GM12878 (cell line): Measurements from ENCODE around the gene DDX50.

Experiments
- CTCF ChIP-seq, 3 experiments: IDR thresholded peaks in 2 of 3; conservative IDR thresholded peaks in 1 of 3; 2 replicates each; pipeline ENCODE4 v1.5.1; 2011; ENCODE audit warnings: low read depth in 3 of 3, low read length in 3 of 3, mild to moderate bottlenecking in 3 of 3, control low read depth in 2 of 3, moderate library complexity in 2 of 3, inconsistent platforms in 1 of 3, mixed read lengths in 1 of 3; ENCODE audit not compliant: control insufficient read depth in 2 of 3, insufficient read depth in 1 of 3; ENCODE audit errors: extremely low read depth in 1 of 3
- EZH2 ChIP-seq: IDR thresholded peaks from 2 replicates; pipeline ENCODE4 v1.6.1; 2012; ENCODE audit warnings: low read depth, mild to moderate bottlenecking, control low read depth, inconsistent platforms, low read length, borderline replicate concordance; ENCODE audit not compliant: control insufficient read depth
- POLR2A ChIP-seq: IDR thresholded peaks from 2 replicates; pipeline ENCODE4 v1.6.1; 2011; ENCODE audit warnings: low read depth, mild to moderate bottlenecking, low read length
- POLR2AphosphoS5 ChIP-seq: IDR thresholded peaks from 2 replicates; pipeline ENCODE4 v1.6.1; 2011; ENCODE audit warnings: mild to moderate bottlenecking, low read length, inconsistent platforms
- SIN3A ChIP-seq: IDR thresholded peaks from 2 replicates; pipeline ENCODE4 v1.6.1; 2012; ENCODE audit warnings: low read depth, low read length, improper control_type of control experiment

DNA sequence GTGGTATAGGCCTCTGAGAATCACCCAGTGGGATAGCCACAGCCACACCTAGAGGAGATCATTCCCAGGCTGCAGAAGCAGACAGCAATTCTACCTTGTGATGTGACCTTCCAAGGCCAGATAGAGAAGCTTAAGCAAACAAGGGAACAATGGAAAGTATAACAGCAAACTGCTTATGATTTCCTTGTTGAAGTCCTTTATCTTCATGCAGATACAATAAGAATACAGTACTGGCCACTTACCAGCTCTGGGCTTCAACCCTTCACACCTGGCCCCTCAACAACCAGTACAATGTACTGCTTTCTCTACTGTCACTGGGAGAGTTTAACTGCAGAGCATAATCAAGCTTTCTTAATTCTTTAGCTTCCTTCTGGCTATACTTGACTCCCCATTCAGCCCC is 22.6 kb upstream of the DDX50 start:
- TF ChIP-seq POLR2A (no peak), CTCF (IDR thresholded peaks at IDR 0.05 in 2 of 3, conservative IDR thresholded peaks at IDR 0.05 in 1 of 3; ENCODE audit: control insufficient read depth in 2 of 3, extremely low read depth in 1 of 3, insufficient read depth in 1 of 3, low read depth in 3 of 3, low read length in 3 of 3) (no peak), EZH2 (no peak), POLR2AphosphoS5 (no peak), SIN3A (no peak)
